WTC11 (cell line): ENCODE measurements around the gene NT5C.

ENCODE experiments used
- CTCF ChIP-seq: fragments of 200-600 bp; IDR thresholded peaks from 2 replicates; pipeline ENCODE4 v1.8.0; 2022; ENCODE audit warnings: antibody characterized with exemption
- ETV6 ChIP-seq: sonication (generic); formaldehyde crosslinking; IDR thresholded peaks from 2 replicates; pipeline ENCODE4 v1.8.1; 2022; ENCODE audit warnings: mild to moderate bottlenecking, missing genetic modification reagents

GRCh38 chr17:75130059-75130631, 1.4 kb downstream of the NT5C start:
- TF ChIP-seq CTCF, result no peak
- TF ChIP-seq ETV6 (CRISPR knock-in tag), result no peak
